ENCODE data around the gene ST6GAL1.

DNA sequence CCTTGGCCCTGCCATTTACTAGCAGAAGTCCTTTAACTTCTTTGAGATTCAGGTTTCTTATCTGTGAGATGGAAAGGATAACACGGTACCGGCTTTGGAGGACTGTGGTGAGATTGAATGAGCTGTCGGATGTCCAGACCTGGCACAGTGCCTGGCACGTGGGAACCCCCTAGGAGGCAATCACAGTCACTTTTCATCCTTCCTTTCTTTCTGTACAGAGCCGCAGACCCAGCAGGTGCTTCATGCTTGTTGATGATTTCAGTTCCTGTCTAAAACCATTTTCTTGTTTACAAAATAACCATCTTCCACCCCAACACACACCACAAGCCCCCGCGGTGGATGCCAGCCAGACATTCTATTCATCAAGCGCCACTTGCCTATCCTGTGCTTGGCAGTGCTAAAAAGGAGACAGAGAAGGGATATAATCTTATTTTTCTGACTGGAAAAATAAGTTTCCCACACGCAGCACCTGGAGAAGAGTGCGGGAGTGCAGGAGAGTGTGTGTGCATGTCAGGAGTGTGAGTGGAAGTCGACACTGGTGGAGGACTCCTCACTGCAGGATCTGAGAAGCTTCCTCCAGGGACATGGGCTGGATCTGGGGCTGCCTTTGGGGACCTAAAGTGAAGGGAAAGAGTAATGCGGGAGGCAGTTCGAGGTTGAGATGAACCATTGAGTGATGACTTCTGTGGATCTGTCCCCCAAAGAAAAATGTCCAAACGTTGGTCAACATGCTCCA is 85.7 kb downstream of the ST6GAL1 start:
- no peak for TF ChIP-seq POLR2A (IDR thresholded peaks at IDR 0.05)
- TF ChIP-seq, protein P1, sequence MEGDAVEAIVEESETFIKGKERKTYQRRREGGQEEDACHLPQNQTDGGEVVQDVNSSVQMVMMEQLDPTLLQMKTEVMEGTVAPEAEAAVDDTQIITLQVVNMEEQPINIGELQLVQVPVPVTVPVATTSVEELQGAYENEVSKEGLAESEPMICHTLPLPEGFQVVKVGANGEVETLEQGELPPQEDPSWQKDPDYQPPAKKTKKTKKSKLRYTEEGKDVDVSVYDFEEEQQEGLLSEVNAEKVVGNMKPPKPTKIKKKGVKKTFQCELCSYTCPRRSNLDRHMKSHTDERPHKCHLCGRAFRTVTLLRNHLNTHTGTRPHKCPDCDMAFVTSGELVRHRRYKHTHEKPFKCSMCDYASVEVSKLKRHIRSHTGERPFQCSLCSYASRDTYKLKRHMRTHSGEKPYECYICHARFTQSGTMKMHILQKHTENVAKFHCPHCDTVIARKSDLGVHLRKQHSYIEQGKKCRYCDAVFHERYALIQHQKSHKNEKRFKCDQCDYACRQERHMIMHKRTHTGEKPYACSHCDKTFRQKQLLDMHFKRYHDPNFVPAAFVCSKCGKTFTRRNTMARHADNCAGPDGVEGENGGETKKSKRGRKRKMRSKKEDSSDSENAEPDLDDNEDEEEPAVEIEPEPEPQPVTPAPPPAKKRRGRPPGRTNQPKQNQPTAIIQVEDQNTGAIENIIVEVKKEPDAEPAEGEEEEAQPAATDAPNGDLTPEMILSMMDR (IDR thresholded peaks at IDR 0.05) = no peak

Measured in uterus (tissue), 2 donors.